Ovary (tissue), 9 donors: ENCODE data around the gene NOC4L. TPM values are rescaled to one million over a fixed set of nuclear protein-coding genes. Genes with fewer than 3 reads are reported as not detected.
A peak's percentile ranks its signal among the peaks of the same experiment; 100 is the strongest.
"Not testable (repeated sequence)": the region's sequence is repeated elsewhere in the genome, so short reads cannot be mapped to it uniquely, and the experiment has no call there.

Experiments
- DNase-seq, 5 donors: peaks; one replicate each; pipeline ENCODE4 v3.0.0-alpha.2; 2019 to 2020
- H3K27ac ChIP-seq, 2 donors: fragments of 200-600 bp; one replicate each; pipeline versions ENCODE4 v1.5.1 to v1.8.0; 2019 to 2022
- H3K27me3 ChIP-seq: fragments of 200-600 bp; one replicate; pipeline ENCODE4 v1.8.0; 2022
- H3K36me3 ChIP-seq: fragments of 200-600 bp; sonication (generic); one replicate; pipeline ENCODE4 v1.5.1; 2019
- H3K4me1 ChIP-seq: one replicate; pipeline ENCODE4 v1.8.1; 2013; ENCODE audit warnings: mild to moderate bottlenecking, moderate library complexity; ENCODE audit not compliant: insufficient read depth
- H3K4me3 ChIP-seq: fragments of 200-600 bp; sonication (generic); one replicate; pipeline ENCODE4 v1.5.1; 2017
- H3K9me3 ChIP-seq, 2 donors: fragments of 200-600 bp in 1 of 2; sonication (generic) in 1 of 2; one replicate each; pipeline versions ENCODE4 v1.5.1 to v1.8.1; 2013 to 2019; ENCODE audit warnings: mild to moderate bottlenecking in 1 of 2, moderate library complexity in 1 of 2
- CTCF ChIP-seq, 3 donors: fragments of 450-650 bp in 2 of 3; fragments of 200-600 bp in 1 of 3; IDR thresholded peaks; one replicate each; pipeline versions ENCODE4 v1.5.1 to v1.8.0; 2016 to 2022; ENCODE audit warnings: antibody characterized with exemption in 3 of 3, mild to moderate bottlenecking in 1 of 3
- EP300 ChIP-seq: sonication (generic); formaldehyde crosslinking; IDR thresholded peaks from one replicate; pipeline ENCODE4 v1.6.1; 2017; ENCODE audit warnings: antibody characterized with exemption
- POLR2A ChIP-seq: fragments of 450-650 bp; IDR thresholded peaks from one replicate; pipeline ENCODE4 v1.6.1; 2017; ENCODE audit warnings: antibody characterized with exemption, mild to moderate bottlenecking, moderate library complexity
- WGBS, 3 donors: extraction: QIAGEN DNeasy Blood & Tissue Kit in 1 of 3; methylation state at CpG; one replicate each; pipeline versions ENCODE4 v1.1.5 to v1.1.7; 2013 to 2017; 5-methylcytosine and 5-hydroxymethylcytosine counted together
- intact Hi-C, 4 donors: fragments of 100-400 bp; cut with DNase I; formaldehyde crosslinking; loops; one replicate each; pipeline versions ENCODE4 v1.11.0 to v1.15.1; 2022 to 2023
- polyA plus RNA-seq, 2 donors: library from polyadenylated mRNA; stranded (reverse); fragments of 200-250 nt in 1 of 2; fragments of 350-450 nt in 1 of 2; fragmentation: Illumina TruSeq in 1 of 2; extraction: RNeasy Lipid Tissue Mini Kit (QIAGEN cat#74804) in 1 of 2; gene quantifications; one replicate each; pipeline ENCODE4 v1.2.3, GENCODE V29; 2013 to 2014
- total RNA-seq, 7 donors: library from RNA; depleted of rRNA in 2 of 7; stranded (reverse); fragments of >200 nt in 2 of 7; fragmentation: NEBNext Ultra II Directional in 3 of 7; extraction: Animal tissue kit (Norgen Biotek cat#: 25700) in 3 of 7; gene quantifications; one replicate each; pipeline versions ENCODE4 v1.1.0 to v1.2.4, GENCODE V29; 2016 to 2023
- donor health status: DM: no; HTN: no; CAD: no; lungs with moderate emphysema.
- donor health status: DM: no; HTN: no; CAD: no.
- donor health status: Bipolar disorder and iron deficiency.
- donor health status: DM: yes; HTN: yes; CAD: no.
- donor health status: DM: no; HTN: no; CAD: no.
- donor health status: DM: yes; HTN: yes; CAD: no.

Gene NOC4L
- total and polyA plus RNA-seq, 9 donors = 1.2 to 24.6 (median 18.5) TPM

GRCh38 chr12:132132609-132133430, 11.4 kb upstream of the NOC4L start:
- no peak for TF ChIP-seq CTCF (IDR thresholded peaks at IDR 0.05)
- no peak for TF ChIP-seq EP300
- TF ChIP-seq POLR2A = no peak
- H3K36me3 ChIP-seq = no peaks in the 10 kb centered on the region
- no peaks in the 10 kb centered on the region for H3K9me3 ChIP-seq
- H3K4me1 ChIP-seq = no peaks in the 10 kb centered on the region
- no peaks in the 10 kb centered on the region for H3K27me3 ChIP-seq
- intact Hi-C loops = no loop called here
- H3K27ac ChIP-seq = no peak overlapping the region
- no peak for DNase-seq
- no peak overlapping the region for H3K4me3 ChIP-seq
- WGBS, 3 donors = 85 to 90% (median 87%) methylated on average over 38 to 39 of the region's 39 CpGs

DNA sequence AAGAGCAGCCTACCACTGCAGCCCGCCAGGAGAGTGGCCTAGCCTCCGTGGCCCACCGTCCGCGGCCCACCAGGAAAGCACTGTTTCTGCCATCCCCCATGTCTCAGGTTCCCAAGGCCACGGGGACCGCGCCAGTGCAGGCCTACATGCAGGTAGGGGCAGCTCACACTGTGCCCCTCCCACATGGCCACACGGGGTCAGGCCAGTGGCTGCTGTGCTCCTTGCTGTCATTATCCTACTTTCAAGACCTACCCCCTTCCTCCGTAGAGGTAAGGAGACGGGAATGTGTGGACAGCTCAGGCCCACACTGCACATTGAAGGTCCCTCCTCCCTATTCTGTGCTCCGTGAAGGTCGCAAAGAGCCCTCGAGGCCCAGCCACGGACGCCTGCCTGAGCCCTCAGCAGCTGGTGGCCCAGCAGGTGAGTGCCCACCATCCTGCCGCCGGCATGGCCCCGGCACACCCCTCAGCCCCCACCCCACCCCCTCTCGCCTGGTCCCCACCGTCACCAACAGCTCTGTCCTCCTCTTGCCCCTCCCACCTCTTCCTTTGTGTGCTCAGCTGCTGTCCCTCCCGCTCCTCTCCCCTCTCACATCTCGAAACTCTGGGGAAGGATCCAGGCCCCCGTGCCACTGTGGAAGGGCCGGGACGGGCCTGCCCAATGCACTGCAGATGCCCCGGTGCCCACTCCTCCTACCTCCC, 10.2 kb upstream of the NOC4L start:
- no peak for DNase-seq
- H3K4me1 ChIP-seq = no peaks in the 10 kb centered on the region
- 67 to 82% (median 71%) methylated on average over 25 to 27 of the region's 27 CpGs for WGBS, 3 donors

GRCh38 chr12:132134653-132135183, 9.5 kb upstream of the NOC4L start:
- 90 to 94% (median 94%) methylated on average over 10 to 34 of the region's 39 CpGs for WGBS, 3 donors

More for the DNA sequence above, 10.2 kb upstream of the NOC4L start:
- Histone ChIP-seq H3K27ac (no peak overlapping the region), H3K4me3 (no peak overlapping the region), H3K27me3 (no peaks in the 10 kb centered on the region), H3K9me3 (no peaks in the 10 kb centered on the region), H3K36me3 (no peaks in the 10 kb centered on the region)
- intact Hi-C loops = no loop called here
- TF ChIP-seq EP300 = no peak
- TF ChIP-seq CTCF (IDR thresholded peaks at IDR 0.05) = no peak

DNA sequence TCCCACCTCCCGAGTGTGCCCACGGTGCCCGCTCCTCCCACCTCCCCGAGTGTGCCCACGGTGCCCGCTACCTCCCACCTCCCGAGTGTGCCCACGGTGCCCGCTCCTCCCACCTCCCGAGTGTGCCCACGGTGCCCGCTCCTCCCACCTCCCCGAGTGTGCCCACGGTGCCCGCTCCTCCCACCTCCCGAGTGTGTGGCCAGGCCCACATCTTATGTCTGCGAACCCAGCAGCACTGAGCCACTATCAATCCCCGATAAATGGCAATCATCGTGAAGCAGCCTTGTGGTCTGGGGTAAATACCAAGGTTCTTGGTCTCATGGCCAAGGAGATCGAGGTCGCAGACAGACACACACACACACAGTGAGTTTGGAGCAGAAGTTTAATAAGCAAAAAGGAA, 8.0 kb upstream of the NOC4L start:
- WGBS, 3 donors = 76 to 90% (median 85%) methylated on average over 10 to 20 of the region's 21 CpGs
- peak in 1 of 5 donors; percentile 8 for DNase-seq
- intact Hi-C loops = not testable (repeated sequence)

More at GRCh38 chr12:132134653-132135183, 9.5 kb upstream of the NOC4L start:
- DNase-seq, H3K9me3 ChIP-seq, H3K4me1 ChIP-seq, H3K27ac ChIP-seq, H3K36me3 ChIP-seq, H3K4me3 ChIP-seq, intact Hi-C loops, H3K27me3 ChIP-seq: not testable (repeated sequence)

DNA sequence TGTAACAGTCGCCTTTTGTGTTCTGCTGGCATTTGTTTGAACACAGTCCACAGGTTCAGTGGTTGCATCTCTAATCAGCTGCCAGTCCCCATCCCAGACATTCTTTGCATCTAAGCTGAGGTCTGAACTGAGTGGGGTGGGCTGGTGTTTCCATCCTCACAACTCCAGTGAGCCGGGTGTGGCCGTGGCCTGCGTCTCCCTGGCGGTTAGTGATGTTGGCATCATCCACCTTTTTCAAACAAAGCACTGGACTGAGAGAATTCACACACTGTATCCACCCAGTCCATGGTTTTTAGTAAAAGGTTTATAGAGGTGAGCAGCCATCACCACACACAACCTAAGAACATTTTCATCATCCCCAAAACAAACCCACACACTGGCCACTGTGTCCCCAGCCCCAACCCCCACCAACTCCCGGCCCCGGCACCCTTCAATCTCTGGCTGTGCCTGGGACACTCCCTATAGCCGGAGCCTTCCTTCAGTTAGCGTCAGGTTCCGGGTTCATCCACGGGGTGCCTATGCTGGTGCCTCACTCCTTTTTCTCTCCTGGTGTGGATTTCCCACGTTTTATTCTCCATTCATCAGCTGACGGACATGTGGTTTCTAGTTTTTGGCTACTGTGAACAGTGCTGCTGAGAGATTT, 6.7 kb upstream of the NOC4L start:
- TF ChIP-seq POLR2A (no peak), EP300 (no peak), CTCF (IDR thresholded peaks at IDR 0.05) (no peak)
- WGBS, 3 donors = 60 to 76% (median 62%) methylated on average over 13 of the region's 13 CpGs
- no peak overlapping the region for H3K27ac ChIP-seq
- H3K9me3 ChIP-seq = no peaks in the 10 kb centered on the region
- peaks cover 2% of the 10 kb centered on the region for H3K4me1 ChIP-seq
- H3K4me3 ChIP-seq = no peak overlapping the region
- H3K36me3 ChIP-seq = no peaks in the 10 kb centered on the region
- H3K27me3 ChIP-seq = no peaks in the 10 kb centered on the region
- intact Hi-C loops = no loop called here
- peak in 1 of 5 donors; percentile 6 for DNase-seq

More for the DNA sequence above, 8.0 kb upstream of the NOC4L start:
- H3K9me3 ChIP-seq, H3K36me3 ChIP-seq, H3K27ac ChIP-seq, H3K4me1 ChIP-seq, H3K4me3 ChIP-seq, H3K27me3 ChIP-seq: not testable (repeated sequence)
